Activated gamma-delta T cell (primary cell): ENCODE results near the gene SURF4.
"Not testable (repeated sequence)": the region's sequence is repeated elsewhere in the genome, so short reads cannot be mapped to it uniquely, and the experiment has no call there.

ENCODE experiments used
- DNase-seq: peaks from one replicate; lab custom pipeline; 2025; lab: John Stamatoyannopoulos, UW

Gene SURF4

GRCh38 chr9:133397370-133397769, 21.5 kb upstream of the SURF4 start:
- no peak for DNase-seq

GRCh38 chr9:133396952-133397351, 21.1 kb upstream of the SURF4 start:
- DNase-seq = no peak

- DNase-seq = no peak
Measured at GRCh38 chr9:133394687-133395271, 18.9 kb upstream of the SURF4 start.

- no peak for DNase-seq
Measured at GRCh38 chr9:133393399-133393798, 17.5 kb upstream of the SURF4 start.

GRCh38 chr9:133392308-133392707, 16.4 kb upstream of the SURF4 start:
- not testable (repeated sequence) for DNase-seq

GRCh38 chr9:133391449-133391848, 15.6 kb upstream of the SURF4 start:
- DNase-seq = not testable (repeated sequence)

GRCh38 chr9:133390713-133391112, 14.9 kb upstream of the SURF4 start:
- no peak for DNase-seq

- no peak for DNase-seq
Measured at GRCh38 chr9:133389562-133389961, 13.7 kb upstream of the SURF4 start.

- DNase-seq = no peak
Measured at GRCh38 chr9:133389025-133389557, 13.2 kb upstream of the SURF4 start.

GRCh38 chr9:133387680-133388079, 11.8 kb upstream of the SURF4 start:
- DNase-seq = no peak

GRCh38 chr9:133386338-133386737, 10.5 kb upstream of the SURF4 start:
- no peak for DNase-seq

GRCh38 chr9:133385452-133385851, 9.6 kb upstream of the SURF4 start:
- DNase-seq = no peak

- no peak for DNase-seq
Measured at GRCh38 chr9:133384736-133385321, 9.0 kb upstream of the SURF4 start.

GRCh38 chr9:133383438-133383837, 7.6 kb upstream of the SURF4 start:
- no peak for DNase-seq

- no peak for DNase-seq
Measured at GRCh38 chr9:133382507-133383141, 6.8 kb upstream of the SURF4 start.

GRCh38 chr9:133380734-133381133, 4.9 kb upstream of the SURF4 start:
- no peak for DNase-seq

GRCh38 chr9:133379153-133380086, 3.6 kb upstream of the SURF4 start:
- DNase-seq = no peak

- no peak for DNase-seq
Measured at GRCh38 chr9:133378408-133378962, 2.6 kb upstream of the SURF4 start.

- DNase-seq = no peak
Measured at GRCh38 chr9:133377721-133378216, 1.9 kb upstream of the SURF4 start.

GRCh38 chr9:133377280-133377679, 1.4 kb upstream of the SURF4 start:
- not testable (repeated sequence) for DNase-seq

- peak; percentile 33 for DNase-seq
Measured at GRCh38 chr9:133375116-133375723, 640 bp downstream of the SURF4 start.
